CD14-positive monocyte (primary cell): Measurements from ENCODE around the gene ACY1. TPM values are rescaled to one million over a fixed set of nuclear protein-coding genes. Genes with fewer than 3 reads are reported as not detected.
A peak's percentile ranks its signal among the peaks of the same experiment; 100 is the strongest.

Experiments used
- DNase-seq, 3 donors: peaks; one replicate each; pipeline ENCODE4 v3.0.0-alpha.2; 2011 to 2022
- H2AFZ ChIP-seq: 2 replicates; pipeline ENCODE4 v1.6.0; 2012; ENCODE audit warnings: mild to moderate bottlenecking, low read depth, low read length, inconsistent platforms; ENCODE audit not compliant: insufficient read depth, poor library complexity, severe bottlenecking
- H3K27ac ChIP-seq, 2 donors: 1 replicate in 1 of 2; 2 replicates in 1 of 2; pipeline ENCODE4 v1.5.1; 2012 to 2013; ENCODE audit warnings: low read length in 2 of 2, control low read depth in 1 of 2, inconsistent platforms in 1 of 2, low read depth in 1 of 2, mild to moderate bottlenecking in 1 of 2
- H3K27me3 ChIP-seq, 2 donors: one replicate each; pipeline versions ENCODE4 v1.6.0 to v1.6.1; 2011 to 2013; ENCODE audit warnings: low read length in 2 of 2; ENCODE audit not compliant: control insufficient read depth in 2 of 2, insufficient read depth in 2 of 2
- H3K36me3 ChIP-seq, 2 donors: replicated peaks in 1 of 2; 1 replicate in 1 of 2; 2 replicates in 1 of 2; pipeline versions ENCODE4 v1.5.1 to v1.6.1; 2012 to 2013; ENCODE audit warnings: low read length in 2 of 2, control low read depth in 1 of 2, inconsistent platforms in 1 of 2, mild to moderate bottlenecking in 1 of 2; ENCODE audit not compliant: insufficient read depth in 2 of 2, control insufficient read depth in 1 of 2
- H3K4me1 ChIP-seq, 2 donors: 1 replicate in 1 of 2; 2 replicates in 1 of 2; pipeline versions ENCODE4 v1.5.1 to v1.6.1; 2012 to 2013; ENCODE audit warnings: low read length in 2 of 2, control low read depth in 1 of 2, inconsistent platforms in 1 of 2, mild to moderate bottlenecking in 1 of 2, moderate library complexity in 1 of 2; ENCODE audit not compliant: insufficient read depth in 2 of 2, control insufficient read depth in 1 of 2
- H3K4me2 ChIP-seq: replicated peaks from 2 replicates; pipeline ENCODE3; 2012; ENCODE audit warnings: low read length, moderate library complexity, mild to moderate bottlenecking; ENCODE audit not compliant: poor library complexity, severe bottlenecking; ENCODE audit errors: extremely low read depth
- H3K4me3 ChIP-seq, 3 experiments: fragments of 200-600 bp in 1 of 3; sonication (generic) in 1 of 3; replicated peaks in 1 of 3; 1 replicate in 2 of 3; 2 replicates in 1 of 3; pipeline ENCODE4 v1.5.1; 2011 to 2013; ENCODE audit warnings: low read length in 3 of 3, mild to moderate bottlenecking in 3 of 3, control low read depth in 2 of 3, low read depth in 2 of 3, inconsistent platforms in 1 of 3, moderate library complexity in 1 of 3
- H3K79me2 ChIP-seq: 2 replicates; pipeline ENCODE4 v1.6.0; 2012; ENCODE audit warnings: mild to moderate bottlenecking, control low read depth, inconsistent platforms, low read length, moderate library complexity; ENCODE audit not compliant: insufficient read depth
- H3K9ac ChIP-seq: 2 replicates; pipeline ENCODE4 v1.6.0; 2017; ENCODE audit warnings: low read length, mild to moderate bottlenecking; ENCODE audit not compliant: insufficient read depth, poor library complexity, severe bottlenecking
- H3K9me3 ChIP-seq, 2 donors: replicated peaks in 1 of 2; 1 replicate in 1 of 2; 2 replicates in 1 of 2; pipeline versions ENCODE4 v1.5.1 to v1.6.1; 2012 to 2013; ENCODE audit warnings: low read length in 2 of 2, control low read depth in 1 of 2; ENCODE audit not compliant: control insufficient read depth in 1 of 2, insufficient read depth in 1 of 2
- H4K20me1 ChIP-seq: 2 replicates; pipeline ENCODE4 v1.6.0; 2012; ENCODE audit warnings: mild to moderate bottlenecking, low read length, control low read depth, moderate library complexity; ENCODE audit not compliant: insufficient read depth
- H3K27ac Mint-ChIP-seq, 7 donors: one replicate each; pipeline ENCODE4 v1.8.0; 2020; ENCODE audit warnings: mild to moderate bottlenecking in 7 of 7, mixed read lengths in 7 of 7, moderate library complexity in 6 of 7, inconsistent platforms in 2 of 7
- H3K27me3 Mint-ChIP-seq, 3 donors: one replicate each; pipeline ENCODE4 v1.8.0; 2021 to 2022; ENCODE audit warnings: low read depth in 3 of 3, mild to moderate bottlenecking in 3 of 3, mixed read lengths in 3 of 3, moderate library complexity in 3 of 3, inconsistent platforms in 1 of 3
- H3K36me3 Mint-ChIP-seq, 2 donors: one replicate each; pipeline ENCODE4 v1.8.0; 2020; ENCODE audit warnings: mixed read lengths in 2 of 2, inconsistent platforms in 1 of 2, mild to moderate bottlenecking in 1 of 2
- H3K4me1 Mint-ChIP-seq: one replicate; pipeline ENCODE4 v1.8.0; 2020; ENCODE audit warnings: mild to moderate bottlenecking, mixed read lengths
- H3K4me3 Mint-ChIP-seq, 2 donors: one replicate each; pipeline ENCODE4 v1.8.0; 2020; ENCODE audit warnings: mild to moderate bottlenecking in 2 of 2, mixed read lengths in 2 of 2, moderate library complexity in 1 of 2
- H3K9me3 Mint-ChIP-seq, 7 donors: one replicate each; pipeline ENCODE4 v1.8.0; 2020 to 2022; ENCODE audit warnings: mixed read lengths in 7 of 7, mild to moderate bottlenecking in 6 of 7, moderate library complexity in 6 of 7, inconsistent platforms in 2 of 7
- CTCF ChIP-seq: fragments of 200-600 bp; IDR thresholded peaks from one replicate; pipeline ENCODE4 v1.8.0; 2022; ENCODE audit warnings: antibody characterized with exemption, mild to moderate bottlenecking
- WGBS: methylation state at CpG from one replicate; pipeline ENCODE4 v1.1.5; 2013; ENCODE audit warnings: missing lambda C conversion rate; ENCODE audit not compliant: insufficient coverage; 5-methylcytosine and 5-hydroxymethylcytosine counted together
- intact Hi-C, 2 donors: fragments of 100-400 bp; cut with micrococcal nuclease; formaldehyde crosslinking; loops; one replicate each; pipeline versions ENCODE4 v1.15.0 to v1.15.1; 2023
- polyA plus RNA-seq, 3 donors: library from polyadenylated mRNA; depleted of rRNA in 1 of 3; unstranded in 2 of 3; stranded (reverse) in 1 of 3; fragments of 300-500 nt in 2 of 3; fragments of >200 nt in 1 of 3; fragmentation: Illumina TruSeq in 2 of 3; gene quantifications; 1 replicate in 2 of 3; 2 replicates in 1 of 3; pipeline ENCODE4 v1.2.3, GENCODE V29; 2012 to 2021

ACY1 gene
- polyA plus RNA-seq, 3 donors, result 13.3 to 18.0 (median 14.5) TPM

- 88% methylated on average over 5 of the region's 6 CpGs for WGBS
- peaks cover 0 to 6% of the 10 kb centered on the region in 2 donors for H3K36me3 Mint-ChIP-seq
Observed at GRCh38 chr3:51962854-51963530, 20.3 kb upstream of the ACY1 start.

GRCh38 chr3:51963951-51964451, 19.3 kb upstream of the ACY1 start:
- intact Hi-C loops, result no loop called here
- H3K4me2 ChIP-seq, result no peak overlapping the region
- H3K27ac ChIP-seq, result no peak overlapping the region
- H3K27me3 ChIP-seq, result peaks cover 10 to 58% of the 10 kb centered on the region in 2 donors
- TF ChIP-seq CTCF, result no peak
- H2AFZ ChIP-seq, result no peak overlapping the region
- no peaks in the 10 kb centered on the region for H3K79me2 ChIP-seq
- no peak overlapping the region for H3K4me3 Mint-ChIP-seq
- H3K27ac Mint-ChIP-seq, result no peak overlapping the region
- no peak for DNase-seq
- H3K4me3 ChIP-seq, result no peak overlapping the region
- H3K9ac ChIP-seq, result no peak overlapping the region
- H3K4me1 Mint-ChIP-seq, result peaks cover 12% of the 10 kb centered on the region
- peaks cover 0 to 17% (median 0%) of the 10 kb centered on the region in 7 donors for H3K9me3 Mint-ChIP-seq
- H3K27me3 Mint-ChIP-seq, result peaks cover 42 to 79% (median 48%) of the 10 kb centered on the region in 3 donors
- H3K36me3 ChIP-seq, result no peaks in the 10 kb centered on the region
- peaks cover 9 to 14% of the 10 kb centered on the region in 2 donors for H3K4me1 ChIP-seq
- no peaks in the 10 kb centered on the region for H3K9me3 ChIP-seq
- peaks cover 4% of the 10 kb centered on the region for H4K20me1 ChIP-seq
- WGBS, result 91% methylated on average over 7 of the region's 12 CpGs
- H3K36me3 Mint-ChIP-seq, result peaks cover under 1 to 8% of the 10 kb centered on the region in 2 donors

More at GRCh38 chr3:51962854-51963530, 20.3 kb upstream of the ACY1 start:
- intact Hi-C loops, result no loop called here
- Mint-ChIP-seq H3K9me3 (peaks cover 0 to 13% (median 0%) of the 10 kb centered on the region in 7 donors), H3K4me1 (peaks cover 6% of the 10 kb centered on the region), H3K4me3 (no peak overlapping the region), H3K27me3 (peaks cover 35 to 70% (median 38%) of the 10 kb centered on the region in 3 donors), H3K27ac (peak overlapping the region in 2 of 7 donors; percentile 19 to 25)
- DNase-seq, result no peak
- peaks cover 9 to 48% of the 10 kb centered on the region in 2 donors for H3K27me3 ChIP-seq
- peaks cover 7 to 11% of the 10 kb centered on the region in 2 donors for H3K4me1 ChIP-seq
- H3K9ac ChIP-seq, result no peak overlapping the region
- H2AFZ ChIP-seq, result no peak overlapping the region
- no peaks in the 10 kb centered on the region for H3K9me3 ChIP-seq
- H3K36me3 ChIP-seq, result no peaks in the 10 kb centered on the region
- H3K27ac ChIP-seq, result no peak overlapping the region
- no peak overlapping the region for H3K4me2 ChIP-seq
- H4K20me1 ChIP-seq, result no peaks in the 10 kb centered on the region
- TF ChIP-seq CTCF, result no peak
- H3K79me2 ChIP-seq, result no peaks in the 10 kb centered on the region
- no peak overlapping the region for H3K4me3 ChIP-seq
